GM23338 (cell line): ENCODE data around the gene CCR6.

ENCODE experiments used
- CTCF ChIP-seq, 2 experiments: fragments of 200-600 bp in 1 of 2; sonication (generic) in 1 of 2; conservative IDR thresholded peaks; 2 replicates each; pipeline versions ENCODE4 v1.5.1 to v1.6.1; 2016 to 2017; ENCODE audit warnings: antibody characterized with exemption in 2 of 2, low read depth in 2 of 2, mild to moderate bottlenecking in 2 of 2, moderate library complexity in 1 of 2
- EZH2 ChIP-seq: fragments of 200-600 bp; sonication (generic); IDR thresholded peaks from one replicate; pipeline ENCODE4 v1.8.0; 2017; ENCODE audit warnings: antibody characterized with exemption, mild to moderate bottlenecking, low read depth; ENCODE audit not compliant: unreplicated experiment
- EZH2phosphoT487 ChIP-seq: fragments of 200-600 bp; sonication (generic); IDR thresholded peaks from one replicate; pipeline ENCODE4 v1.8.1; 2018; ENCODE audit warnings: antibody characterized with exemption; ENCODE audit not compliant: unreplicated experiment
- POLR2AphosphoS5 ChIP-seq: IDR thresholded peaks from 2 replicates; pipeline ENCODE4 v1.6.1; 2016; ENCODE audit warnings: antibody characterized with exemption, low read depth

- TF ChIP-seq EZH2phosphoT487 (no peak), EZH2 (no peak), CTCF (conservative IDR thresholded peaks at IDR 0.05; ENCODE audit: low read depth in 2 of 2) (no peak), POLR2AphosphoS5 (no peak)
Observed at GRCh38 chr6:167097770-167098169, 25.1 kb upstream of the CCR6 start.
